Measurements from ENCODE around the gene NT5C1B.

The NT5C1B gene

DNA sequence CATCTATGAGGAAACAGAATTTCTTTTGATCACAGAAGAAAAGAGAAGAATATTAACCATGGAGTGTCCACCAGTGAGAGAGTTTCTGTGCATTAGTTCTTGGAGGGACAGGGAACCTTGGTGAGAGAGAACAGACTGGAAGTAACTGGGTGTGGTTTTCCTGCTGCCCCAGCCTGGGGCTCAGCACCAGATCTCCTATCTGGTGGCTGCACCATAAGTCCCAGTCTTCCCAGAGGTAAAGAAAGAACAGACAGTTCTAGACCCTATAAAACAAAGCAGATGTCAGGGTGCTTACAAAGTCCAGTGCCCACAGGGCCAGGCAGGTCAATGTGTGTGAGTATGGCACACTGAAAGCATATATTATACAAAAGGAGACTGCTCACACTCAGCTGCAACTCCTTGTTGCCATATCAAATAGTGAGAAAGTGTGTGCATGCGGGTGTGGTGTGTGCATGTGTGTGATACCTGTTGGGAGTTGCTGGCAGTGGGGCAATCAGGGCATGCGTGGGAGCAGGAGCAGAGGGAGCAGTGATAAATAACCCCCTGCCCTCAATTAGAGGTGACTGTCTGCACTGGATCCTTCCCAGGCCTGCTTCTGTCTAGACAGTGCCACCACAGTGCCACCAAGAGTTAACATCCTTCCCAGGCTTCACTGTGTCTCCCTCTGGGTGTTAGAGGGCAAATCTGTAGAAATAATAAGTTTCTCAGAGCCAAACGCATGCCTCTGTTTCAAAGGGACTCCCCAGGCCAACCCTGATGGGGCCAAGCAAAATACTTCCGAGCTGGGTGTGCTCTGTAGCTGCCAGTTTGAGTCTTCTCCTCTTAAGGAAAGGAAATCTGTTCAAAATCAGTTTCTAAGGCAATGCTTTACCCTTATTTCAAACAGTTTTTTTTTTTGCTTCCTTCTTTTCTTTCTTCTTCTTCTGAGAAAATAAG lies 74.6 kb downstream of the NT5C1B start:
- FAIRE-seq, result no peak

Measured in G401.6 (cell line).